IPS-18c (cell line): ENCODE data around the gene RTP3.

Experiments used
- H3K4me3 ChIP-seq: 2 replicates; pipeline ENCODE4 v1.7.0; 2013; ENCODE audit warnings: low read depth, mild to moderate bottlenecking, low read length, moderate library complexity; ENCODE audit not compliant: insufficient read depth
- H3K9me3 ChIP-seq: one replicate; pipeline ENCODE4 v1.6.1; 2013; ENCODE audit warnings: mild to moderate bottlenecking, low read length, moderate library complexity; ENCODE audit not compliant: control insufficient read depth, insufficient read depth

The RTP3 gene

GRCh38 chr3:46549408-46549904 lies 51.7 kb downstream of the RTP3 start:
- H3K9me3 ChIP-seq = no peaks in the 10 kb centered on the region
- H3K4me3 ChIP-seq = no peak overlapping the region

DNA sequence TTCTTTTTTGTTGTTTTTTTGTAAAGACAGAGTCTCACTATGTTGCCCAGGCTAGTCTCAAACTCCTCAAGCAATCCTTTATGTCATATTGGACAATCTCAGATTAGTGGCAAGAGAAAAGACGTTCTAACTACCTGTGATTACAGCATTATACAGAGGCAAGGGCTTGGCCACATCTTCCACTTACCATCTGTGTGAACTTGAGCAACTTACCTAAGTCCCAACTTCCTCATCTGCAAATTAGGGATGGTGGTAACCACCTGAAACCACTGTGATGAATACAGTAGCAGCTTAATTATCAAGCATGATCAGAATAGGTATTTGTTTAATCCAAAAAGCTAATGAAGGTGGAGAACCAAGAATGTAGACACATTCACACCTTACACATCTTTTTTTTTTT lies 52.2 kb downstream of the RTP3 start:
- H3K9me3 ChIP-seq = no peaks in the 10 kb centered on the region
- no peak overlapping the region for H3K4me3 ChIP-seq
